ENCODE data around the gene MRTFA.

DNA sequence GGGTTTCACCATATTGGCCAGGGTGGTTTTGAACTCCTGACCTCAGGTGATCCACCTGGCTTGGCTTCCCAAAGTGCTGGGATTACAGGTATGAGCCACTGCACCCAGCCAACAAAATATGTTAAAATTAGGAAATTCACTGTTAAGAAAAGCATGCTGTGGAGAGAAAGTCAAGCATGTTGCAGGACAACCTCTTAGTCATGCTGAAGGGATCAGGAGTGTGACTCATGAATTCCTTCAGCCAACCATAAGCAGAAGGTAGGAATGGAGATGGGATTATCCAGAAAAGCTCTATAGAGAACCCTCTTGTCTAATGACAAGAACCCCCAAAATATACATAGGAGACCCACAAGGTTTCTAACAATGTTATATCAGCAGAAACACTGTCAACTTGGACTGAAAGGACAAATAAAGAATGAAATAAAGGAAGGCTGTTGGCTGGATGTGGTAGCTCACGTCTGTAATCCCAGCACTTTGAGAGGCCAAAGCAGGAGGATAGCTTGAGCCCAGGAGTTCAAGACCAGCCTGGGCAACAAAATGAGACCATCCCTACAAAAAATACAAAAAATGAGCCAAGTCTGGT lies 16.0 kb downstream of the MRTFA start:
- TF ChIP-seq, protein P1, sequence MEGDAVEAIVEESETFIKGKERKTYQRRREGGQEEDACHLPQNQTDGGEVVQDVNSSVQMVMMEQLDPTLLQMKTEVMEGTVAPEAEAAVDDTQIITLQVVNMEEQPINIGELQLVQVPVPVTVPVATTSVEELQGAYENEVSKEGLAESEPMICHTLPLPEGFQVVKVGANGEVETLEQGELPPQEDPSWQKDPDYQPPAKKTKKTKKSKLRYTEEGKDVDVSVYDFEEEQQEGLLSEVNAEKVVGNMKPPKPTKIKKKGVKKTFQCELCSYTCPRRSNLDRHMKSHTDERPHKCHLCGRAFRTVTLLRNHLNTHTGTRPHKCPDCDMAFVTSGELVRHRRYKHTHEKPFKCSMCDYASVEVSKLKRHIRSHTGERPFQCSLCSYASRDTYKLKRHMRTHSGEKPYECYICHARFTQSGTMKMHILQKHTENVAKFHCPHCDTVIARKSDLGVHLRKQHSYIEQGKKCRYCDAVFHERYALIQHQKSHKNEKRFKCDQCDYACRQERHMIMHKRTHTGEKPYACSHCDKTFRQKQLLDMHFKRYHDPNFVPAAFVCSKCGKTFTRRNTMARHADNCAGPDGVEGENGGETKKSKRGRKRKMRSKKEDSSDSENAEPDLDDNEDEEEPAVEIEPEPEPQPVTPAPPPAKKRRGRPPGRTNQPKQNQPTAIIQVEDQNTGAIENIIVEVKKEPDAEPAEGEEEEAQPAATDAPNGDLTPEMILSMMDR (IDR thresholded peaks at IDR 0.05), result no peak
- TF ChIP-seq POLR2A (IDR thresholded peaks at IDR 0.05), result no peak

All from thyroid gland (tissue), 4 donors.